ENCODE data around the gene LCTL.

GRCh38 chr15:66572146-66572545 is 6.3 kb upstream of the LCTL start:
- TF ChIP-seq, protein P1, sequence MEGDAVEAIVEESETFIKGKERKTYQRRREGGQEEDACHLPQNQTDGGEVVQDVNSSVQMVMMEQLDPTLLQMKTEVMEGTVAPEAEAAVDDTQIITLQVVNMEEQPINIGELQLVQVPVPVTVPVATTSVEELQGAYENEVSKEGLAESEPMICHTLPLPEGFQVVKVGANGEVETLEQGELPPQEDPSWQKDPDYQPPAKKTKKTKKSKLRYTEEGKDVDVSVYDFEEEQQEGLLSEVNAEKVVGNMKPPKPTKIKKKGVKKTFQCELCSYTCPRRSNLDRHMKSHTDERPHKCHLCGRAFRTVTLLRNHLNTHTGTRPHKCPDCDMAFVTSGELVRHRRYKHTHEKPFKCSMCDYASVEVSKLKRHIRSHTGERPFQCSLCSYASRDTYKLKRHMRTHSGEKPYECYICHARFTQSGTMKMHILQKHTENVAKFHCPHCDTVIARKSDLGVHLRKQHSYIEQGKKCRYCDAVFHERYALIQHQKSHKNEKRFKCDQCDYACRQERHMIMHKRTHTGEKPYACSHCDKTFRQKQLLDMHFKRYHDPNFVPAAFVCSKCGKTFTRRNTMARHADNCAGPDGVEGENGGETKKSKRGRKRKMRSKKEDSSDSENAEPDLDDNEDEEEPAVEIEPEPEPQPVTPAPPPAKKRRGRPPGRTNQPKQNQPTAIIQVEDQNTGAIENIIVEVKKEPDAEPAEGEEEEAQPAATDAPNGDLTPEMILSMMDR (conservative IDR thresholded peaks at IDR 0.05; ENCODE audit: low read depth, low read length) = no peak
- no peak for TF ChIP-seq EZH2 (IDR thresholded peaks at IDR 0.05; ENCODE audit: borderline replicate concordance, low read depth, low read length, poor library complexity, severe bottlenecking)

All from A673 (cell line).